Mucosa of rectum (tissue), 2 donors: ENCODE data around the gene ATXN10.

Experiments
- H3K27ac ChIP-seq, 2 donors: one replicate each; pipeline ENCODE4 v1.7.0; 2013; ENCODE audit warnings: inconsistent platforms in 2 of 2, low read depth in 2 of 2, low read length in 2 of 2
- H3K27me3 ChIP-seq, 2 donors: one replicate each; pipeline ENCODE4 v1.7.0; 2013; ENCODE audit warnings: low read length in 2 of 2; ENCODE audit not compliant: control insufficient read depth in 2 of 2, insufficient read depth in 2 of 2
- H3K36me3 ChIP-seq, 2 donors: one replicate each; pipeline ENCODE4 v1.7.0; 2013; ENCODE audit warnings: low read length in 2 of 2; ENCODE audit not compliant: control insufficient read depth in 2 of 2, insufficient read depth in 2 of 2
- H3K4me1 ChIP-seq, 2 donors: one replicate each; pipeline ENCODE4 v1.7.0; 2013; ENCODE audit warnings: low read length in 2 of 2, mild to moderate bottlenecking in 1 of 2; ENCODE audit not compliant: control insufficient read depth in 2 of 2, insufficient read depth in 2 of 2
- H3K4me3 ChIP-seq, 2 donors: one replicate each; pipeline ENCODE4 v1.7.0; 2013; ENCODE audit warnings: low read length in 2 of 2
- H3K9ac ChIP-seq, 2 donors: one replicate each; pipeline ENCODE4 v1.7.0; 2013; ENCODE audit warnings: low read length in 2 of 2, low read depth in 1 of 2, mild to moderate bottlenecking in 1 of 2
- H3K9me3 ChIP-seq, 2 donors: one replicate each; pipeline ENCODE4 v1.7.0; 2013; ENCODE audit warnings: low read length in 2 of 2; ENCODE audit not compliant: control insufficient read depth in 2 of 2
- donor health status: healthy.
- donor health status: Normal muscosa, but diverticular disease.

Gene ATXN10

DNA sequence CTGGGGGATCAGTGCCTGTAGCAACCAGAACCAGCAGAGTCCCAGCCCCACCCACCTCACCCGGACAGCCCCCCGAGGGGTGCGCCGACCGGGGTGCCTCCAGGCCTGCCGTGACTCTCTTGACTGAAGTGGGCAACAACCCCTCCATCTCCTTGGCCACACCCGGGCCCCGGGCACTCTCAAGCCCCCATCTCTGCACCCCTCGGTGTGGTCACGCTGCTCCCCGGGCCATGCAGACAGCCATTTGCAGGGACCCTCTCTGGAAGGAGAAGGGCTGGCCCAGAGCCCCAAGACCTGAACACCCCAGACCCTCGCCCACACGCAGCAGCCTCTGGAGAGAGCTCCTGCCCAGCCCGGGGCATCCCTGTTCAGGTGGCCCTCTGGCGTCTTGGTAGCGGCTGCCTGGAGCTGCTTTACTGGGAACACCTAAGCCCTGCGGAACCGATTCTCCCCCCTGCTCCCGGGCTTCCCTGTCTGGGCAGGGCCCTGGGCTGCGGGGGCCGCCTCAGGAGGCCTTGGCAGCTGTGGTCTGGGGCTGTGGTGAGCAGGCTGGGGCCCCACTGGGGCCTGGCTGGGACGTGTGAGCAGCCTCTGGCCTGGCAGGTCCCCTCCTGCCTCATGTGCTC lies 220.5 kb downstream of the ATXN10 start:
- no peak overlapping the region for H3K27ac ChIP-seq
- no peaks in the 10 kb centered on the region for H3K4me1 ChIP-seq
- H3K36me3 ChIP-seq: no peaks in the 10 kb centered on the region
- H3K9me3 ChIP-seq: no peaks in the 10 kb centered on the region
- no peak overlapping the region for H3K4me3 ChIP-seq
- H3K27me3 ChIP-seq: peaks cover 0 to 9% of the 10 kb centered on the region in 2 donors
- no peak overlapping the region for H3K9ac ChIP-seq

DNA sequence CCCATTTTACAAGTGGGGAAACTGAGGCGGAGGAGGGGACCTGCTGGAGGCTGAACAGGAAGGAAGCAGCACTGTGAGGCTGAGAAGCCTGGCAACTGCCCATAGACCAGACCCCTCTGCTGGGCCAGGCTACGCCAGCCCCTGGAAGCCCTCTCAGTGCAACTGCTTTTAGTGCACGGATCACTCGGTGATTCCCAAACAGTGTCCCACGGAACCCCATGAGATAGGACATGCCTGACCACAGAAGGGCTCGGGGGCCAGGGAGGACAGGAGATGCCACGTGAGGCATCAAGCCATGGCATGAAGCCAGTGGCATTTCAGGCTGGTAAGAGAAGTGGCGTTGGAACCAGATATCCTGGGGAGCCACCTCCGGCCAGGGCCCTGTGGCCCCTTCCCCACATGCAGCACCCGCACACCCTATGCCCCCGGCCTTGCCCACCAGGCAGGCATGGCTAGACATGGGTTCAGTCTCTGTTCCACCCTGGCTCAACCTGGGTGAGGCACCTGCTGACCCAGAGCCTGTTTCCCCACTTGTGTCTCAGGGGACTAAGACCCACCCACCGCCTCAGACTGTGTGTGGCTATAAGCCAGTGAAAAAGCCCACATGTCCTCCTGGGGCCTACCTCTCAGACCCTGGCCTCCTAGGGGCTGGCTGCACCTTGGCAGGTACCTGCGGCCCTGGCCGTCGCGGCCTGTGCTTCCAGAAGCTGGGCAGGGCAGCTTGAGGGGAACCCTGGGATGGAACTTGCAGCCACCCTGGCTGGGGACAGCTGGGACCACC lies 221.2 kb downstream of the ATXN10 start:
- H3K27me3 ChIP-seq: peaks cover 0 to 6% of the 10 kb centered on the region in 2 donors
- H3K4me1 ChIP-seq: no peaks in the 10 kb centered on the region
- no peak overlapping the region for H3K27ac ChIP-seq
- H3K36me3 ChIP-seq: no peaks in the 10 kb centered on the region
- H3K9me3 ChIP-seq: no peaks in the 10 kb centered on the region
- H3K4me3 ChIP-seq: no peak overlapping the region
- no peak overlapping the region for H3K9ac ChIP-seq

DNA sequence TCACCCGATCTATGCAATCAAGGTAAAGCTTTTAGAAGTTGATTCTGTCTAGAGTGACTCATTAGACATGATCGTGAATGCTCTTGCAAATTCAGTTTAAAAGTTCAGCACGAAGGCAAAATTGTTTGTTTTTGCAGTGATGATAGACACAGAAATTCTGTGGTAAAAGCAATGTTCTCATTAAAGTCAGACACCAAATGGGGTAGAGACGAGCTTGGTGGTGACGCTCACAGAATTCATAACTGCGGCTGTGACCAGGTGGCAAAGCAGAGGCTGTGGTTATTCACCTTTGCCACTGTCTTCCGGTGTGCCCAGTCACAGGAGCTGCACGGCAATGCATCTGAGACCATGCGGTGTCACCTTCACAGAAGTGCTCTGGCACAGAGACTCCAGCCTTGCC lies 221.9 kb downstream of the ATXN10 start:
- no peaks in the 10 kb centered on the region for H3K36me3 ChIP-seq
- H3K27ac ChIP-seq: no peak overlapping the region
- no peaks in the 10 kb centered on the region for H3K4me1 ChIP-seq
- no peaks in the 10 kb centered on the region for H3K9me3 ChIP-seq
- peaks cover 0 to 6% of the 10 kb centered on the region in 2 donors for H3K27me3 ChIP-seq
- no peak overlapping the region for H3K9ac ChIP-seq
- H3K4me3 ChIP-seq: no peak overlapping the region
